ENCODE results near the gene FHIT.

- TF ChIP-seq POLR2A (IDR thresholded peaks at IDR 0.05; ENCODE audit: low read length) (no peak), GATA1 (IDR thresholded peaks at IDR 0.05; ENCODE audit: low read depth, low read length) (no peak)
Observed at GRCh38 chr3:61155701-61156292, 95.5 kb downstream of the FHIT start.

Data from erythroblast (primary cell).